GM18499 (cell line): Measurements from ENCODE around the gene RANGAP1.
A peak's percentile ranks its signal among the peaks of the same experiment; 100 is the strongest.
"Not testable (repeated sequence)": the region's sequence is repeated elsewhere in the genome, so short reads cannot be mapped to it uniquely, and the experiment has no call there.

ENCODE experiments used
- ATAC-seq: cut with Tn5 transposase; IDR thresholded peaks from one replicate; pipeline ENCODE4 v1.9.1; 2021; ENCODE audit warnings: moderate number of reproducible peaks; ENCODE audit not compliant: insufficient read depth, unreplicated experiment

Gene RANGAP1

DNA sequence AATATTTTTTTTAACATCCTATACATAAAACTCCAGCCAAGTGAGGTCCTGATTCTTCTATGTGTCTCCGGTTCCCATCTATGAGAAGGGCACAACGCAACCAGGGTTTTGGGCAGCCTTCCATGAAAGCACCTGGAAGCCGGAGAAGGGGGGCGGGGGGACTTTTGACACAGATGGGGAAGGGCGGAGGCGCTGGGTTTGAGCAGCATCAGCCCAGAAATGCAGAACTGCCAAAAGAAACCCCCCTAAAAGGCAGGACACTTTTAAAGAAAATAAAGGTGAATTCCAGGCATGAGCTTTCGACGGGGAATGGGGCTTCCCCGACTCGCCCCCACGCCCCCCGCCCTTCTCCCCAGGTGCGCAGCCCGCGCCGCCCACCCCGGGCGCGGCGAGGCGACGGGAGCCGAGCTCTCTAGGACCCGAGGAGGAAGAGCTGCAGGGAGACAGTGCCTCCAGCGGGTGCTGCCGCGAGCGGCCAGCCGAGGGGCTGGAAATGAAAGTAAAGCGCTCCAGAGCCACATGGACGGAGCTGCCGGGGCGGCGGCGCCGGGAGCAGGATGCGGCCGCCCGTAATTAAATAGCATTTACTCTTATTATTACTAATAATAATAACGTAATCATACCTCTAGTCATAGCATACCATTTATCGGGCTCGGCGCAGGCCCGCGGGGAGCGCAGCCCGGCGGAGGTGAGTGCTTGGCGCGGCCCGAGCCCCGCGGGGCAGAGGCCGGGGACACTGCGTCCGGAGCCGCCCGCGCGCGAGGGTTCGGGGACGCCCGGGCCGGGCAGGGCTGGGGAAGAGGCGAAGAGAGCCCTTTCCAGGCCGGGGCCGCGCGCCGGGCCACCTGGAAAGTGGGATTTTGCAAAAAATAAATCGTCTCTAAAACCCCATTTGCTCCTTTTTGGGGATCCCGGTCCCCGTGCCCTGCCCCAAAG lies 15.4 kb upstream of the RANGAP1 start, which contains the start of gene ZC3H7B:
Gene ZC3H7B, plus strand, starts transcription at position 441 of the 936 bp plus-strand sequence. CDS start 19,136 bp downstream, outside the sequence.
- ATAC-seq, result no peak

DNA sequence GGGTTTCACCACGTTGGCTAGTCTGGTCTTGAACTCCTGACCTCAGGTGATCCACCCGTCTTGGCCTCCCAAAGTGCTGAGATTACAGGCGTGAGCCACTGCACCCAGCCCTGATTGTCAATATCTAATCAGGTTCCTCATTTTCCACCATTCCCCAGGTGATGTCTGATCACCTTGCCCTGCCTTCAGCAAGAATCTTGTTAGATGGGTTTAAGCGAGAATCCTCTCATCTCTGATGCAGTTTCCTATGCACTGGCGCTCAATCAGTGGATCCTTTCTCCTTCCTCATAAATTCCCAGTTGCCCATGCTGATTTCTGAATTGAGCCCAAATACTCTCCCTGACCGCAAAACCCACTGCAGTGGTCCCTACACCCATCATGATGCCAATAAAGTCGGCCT lies 14.7 kb upstream of the RANGAP1 start:
- no peak for ATAC-seq

DNA sequence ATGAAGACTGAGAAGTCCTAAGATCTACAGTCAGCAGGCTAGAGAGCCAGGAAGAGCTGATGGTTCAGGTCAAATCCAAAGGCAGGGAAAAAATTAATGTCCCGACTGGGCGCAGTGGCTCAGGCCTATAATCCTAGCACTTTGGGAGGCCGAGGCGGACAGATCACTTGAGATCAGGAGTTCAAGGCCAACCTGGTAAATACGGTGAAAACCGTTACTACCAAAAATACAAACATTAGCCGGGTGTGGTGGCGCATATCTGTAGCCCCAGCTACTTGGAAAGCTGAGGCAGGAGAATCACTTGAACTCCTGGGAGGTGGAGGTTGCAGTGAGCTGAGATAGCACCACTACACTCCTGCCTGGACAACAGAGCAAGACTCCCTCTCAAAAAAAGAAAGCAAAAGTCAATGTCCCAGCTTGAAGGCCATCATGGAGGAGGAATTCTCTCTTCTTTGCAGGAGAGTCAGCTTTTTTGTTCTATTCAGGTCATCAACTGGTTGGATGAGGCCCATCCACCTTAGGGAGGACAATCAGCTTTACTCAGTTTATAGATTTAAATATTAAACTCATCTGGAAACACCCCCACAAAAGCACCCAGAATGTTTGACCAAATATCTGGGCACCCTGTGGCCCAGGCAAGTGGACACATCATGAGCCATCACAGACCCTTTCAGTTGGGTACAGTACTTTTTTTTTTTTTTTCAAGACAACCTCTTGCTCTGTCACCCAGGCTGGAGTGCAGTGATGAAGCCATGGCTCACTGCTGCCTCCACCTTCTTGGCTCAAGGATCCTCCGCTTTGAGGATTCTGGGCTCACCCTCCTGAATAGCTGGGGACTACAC lies 11.1 kb upstream of the RANGAP1 start:
- ATAC-seq, result no peak

DNA sequence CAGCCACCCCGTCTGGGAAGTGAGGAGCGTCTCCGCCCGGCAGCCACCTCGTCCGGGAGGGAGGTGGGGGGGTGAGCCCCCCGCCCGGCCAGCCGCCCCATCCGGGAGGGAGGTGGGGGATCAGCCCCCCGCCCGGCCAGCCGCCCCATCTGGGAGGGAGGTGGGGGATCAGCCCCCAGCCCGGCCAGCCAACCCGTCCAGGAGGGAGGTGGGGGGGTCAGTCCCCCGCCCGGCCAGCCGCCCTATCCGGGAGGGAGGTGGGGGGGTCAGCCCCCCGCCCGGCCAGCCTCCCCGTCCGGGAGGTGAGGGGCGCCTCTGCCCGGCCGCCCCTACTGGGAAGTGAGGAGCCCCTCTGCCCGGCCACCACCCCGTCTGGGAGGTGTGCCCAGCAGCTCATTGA lies 8.8 kb upstream of the RANGAP1 start:
- ATAC-seq, result not testable (repeated sequence)

DNA sequence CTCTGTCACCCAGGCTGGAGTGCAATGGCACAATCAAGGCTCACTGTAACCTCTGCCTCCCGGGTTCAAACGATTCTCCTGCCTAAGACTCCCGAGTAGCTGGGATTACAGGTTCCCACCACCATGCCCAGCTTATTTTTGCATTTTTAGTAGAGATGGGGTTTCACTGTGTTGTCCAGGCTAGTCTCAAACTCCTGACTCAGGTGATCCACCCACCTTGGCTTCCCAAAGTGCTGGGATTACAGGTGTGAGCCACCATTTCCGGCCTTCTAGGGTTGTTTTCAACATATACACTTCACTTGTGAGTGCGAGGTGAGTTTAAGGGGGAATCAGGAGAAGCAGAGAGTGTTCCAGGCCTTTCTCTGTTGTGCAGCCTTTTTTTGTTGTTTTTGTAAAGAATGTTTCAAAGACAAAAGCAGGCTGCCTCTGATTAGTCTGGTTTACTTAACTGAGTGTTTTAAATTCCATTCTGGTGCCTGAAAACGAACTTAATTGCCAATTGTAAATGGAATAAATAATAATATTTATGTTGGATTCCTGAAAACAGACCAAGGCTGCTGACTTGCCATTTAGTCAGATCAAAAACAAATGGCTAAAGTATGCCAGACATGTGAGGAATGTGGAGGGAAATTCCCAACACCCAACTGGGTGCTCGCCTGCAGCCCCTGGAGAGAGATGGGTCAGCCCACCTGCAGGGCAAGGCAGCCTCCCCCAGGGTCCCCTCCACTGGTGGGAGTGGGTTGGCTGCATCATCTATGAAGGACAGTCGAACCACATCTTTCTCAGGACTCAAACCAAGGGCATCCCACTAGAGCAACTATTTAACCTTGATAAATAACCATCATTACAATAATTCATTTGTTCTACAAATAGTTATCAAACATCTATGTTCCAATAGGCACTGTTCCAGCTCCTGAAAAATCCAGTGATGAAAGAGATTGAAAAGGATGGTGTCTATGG lies 4.6 kb upstream of the RANGAP1 start:
- ATAC-seq, result no peak

DNA sequence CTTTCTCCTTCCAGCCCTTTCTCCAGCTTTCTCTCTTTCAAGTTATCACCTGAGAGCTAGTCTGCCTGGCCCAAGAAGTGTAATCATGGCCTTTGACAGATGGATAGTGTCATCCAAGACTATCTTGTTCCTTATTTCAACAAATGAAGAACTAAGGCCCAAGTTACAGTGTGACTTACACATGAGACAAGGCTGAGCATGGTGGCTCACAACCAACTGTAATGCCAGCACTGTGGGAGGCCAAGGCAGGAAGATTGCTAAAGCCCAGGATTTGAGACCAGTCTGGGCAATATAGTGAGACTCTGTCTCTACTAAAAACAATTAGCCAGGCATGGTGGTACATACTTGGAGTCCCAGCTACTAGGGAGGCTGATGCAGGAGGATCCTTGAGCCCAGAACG lies 3.7 kb upstream of the RANGAP1 start:
- no peak for ATAC-seq

DNA sequence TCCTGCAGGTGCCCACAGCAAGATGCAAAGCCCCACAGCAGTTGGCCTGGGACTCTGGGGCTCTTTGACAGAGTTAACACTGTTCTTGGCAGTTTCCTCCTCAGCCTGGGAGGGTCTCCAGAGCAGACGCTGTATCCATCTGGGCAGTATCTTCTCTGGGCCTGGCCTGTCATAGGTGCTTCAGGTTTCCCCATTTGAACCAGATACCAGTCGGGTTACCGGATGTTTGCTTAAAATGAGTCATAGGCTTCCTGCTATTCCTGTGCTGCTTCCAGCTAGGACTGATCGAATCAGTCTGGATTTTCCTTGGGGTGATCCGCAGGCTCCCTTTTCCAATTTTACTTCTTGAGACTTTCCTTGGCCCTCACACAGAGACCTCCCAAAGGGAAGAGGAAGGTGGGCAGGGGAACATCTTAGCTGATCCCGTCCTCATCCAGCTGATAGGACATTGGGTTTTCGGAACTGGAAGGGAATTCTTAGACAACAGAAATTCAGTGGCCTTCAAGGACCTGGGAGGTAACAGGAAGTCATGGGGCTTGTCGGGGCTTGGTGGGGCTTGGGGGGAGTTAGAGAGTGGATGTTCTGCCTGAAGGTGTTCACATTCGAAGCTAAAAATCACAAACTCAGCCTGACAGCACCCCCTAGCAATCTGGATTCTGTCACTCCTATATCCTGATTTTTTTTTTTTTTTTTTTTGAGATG lies 2.4 kb upstream of the RANGAP1 start:
- ATAC-seq, result no peak

DNA sequence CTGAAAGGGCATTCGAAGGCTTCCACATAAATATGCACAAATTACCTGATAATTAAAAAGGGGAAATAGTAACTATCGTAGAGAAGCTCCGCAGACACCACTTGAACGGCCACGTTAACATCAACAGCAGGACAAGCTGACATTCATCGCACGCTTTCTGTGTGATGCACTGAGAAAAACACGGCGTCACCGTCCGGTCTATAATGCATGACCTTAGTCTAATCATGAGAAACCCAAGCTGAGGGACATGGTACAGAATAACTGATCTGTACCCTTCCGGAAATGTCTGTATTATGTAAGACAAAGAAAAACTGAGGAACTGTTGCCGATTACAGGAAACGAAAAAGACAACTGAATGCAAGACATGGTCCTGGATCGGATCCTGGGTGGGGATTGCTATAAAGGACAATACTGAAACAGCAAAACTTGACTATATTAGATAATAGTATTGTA lies 678 bp upstream of the RANGAP1 start:
- peak; percentile 3 for ATAC-seq

DNA sequence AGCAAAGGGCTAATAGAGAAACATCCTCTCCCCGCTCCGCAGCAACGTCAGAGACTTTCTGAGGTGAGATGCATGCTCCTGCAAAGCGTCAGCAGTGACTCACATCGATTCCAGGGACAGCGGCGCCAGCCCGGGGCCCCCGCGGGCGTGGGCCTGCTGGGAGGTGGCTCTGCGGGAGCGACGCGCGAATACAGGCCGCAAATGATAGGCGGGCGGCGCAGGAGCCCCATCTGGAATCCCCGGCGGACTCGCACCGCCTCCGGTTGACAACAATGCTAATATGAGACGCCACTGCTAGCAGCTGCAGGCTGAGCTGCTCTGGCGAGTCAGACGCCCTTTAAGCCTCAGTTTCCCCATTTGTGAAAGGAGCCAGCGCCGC lies 557 bp downstream of the RANGAP1 start:
- ATAC-seq, result no peak

DNA sequence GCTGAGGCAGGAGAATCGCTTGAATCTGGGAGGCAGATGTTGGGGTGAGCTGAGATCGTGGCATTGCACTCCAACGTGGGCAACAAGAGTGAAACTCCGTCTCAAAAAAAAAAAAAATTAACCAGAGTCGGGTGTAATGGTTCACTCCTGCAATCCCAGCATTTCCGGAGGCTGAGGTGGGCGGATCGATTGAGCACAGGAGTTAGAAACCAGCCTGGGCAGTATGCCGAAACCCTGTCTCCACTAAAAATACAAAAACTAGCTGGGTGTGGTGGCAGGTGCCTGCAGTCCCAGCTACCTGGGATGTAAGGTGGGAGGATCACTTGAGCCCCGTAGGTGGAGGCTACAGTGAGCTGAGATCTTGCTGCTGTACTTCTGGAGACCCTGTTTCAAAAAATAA lies 1.5 kb downstream of the RANGAP1 start:
- no peak for ATAC-seq

DNA sequence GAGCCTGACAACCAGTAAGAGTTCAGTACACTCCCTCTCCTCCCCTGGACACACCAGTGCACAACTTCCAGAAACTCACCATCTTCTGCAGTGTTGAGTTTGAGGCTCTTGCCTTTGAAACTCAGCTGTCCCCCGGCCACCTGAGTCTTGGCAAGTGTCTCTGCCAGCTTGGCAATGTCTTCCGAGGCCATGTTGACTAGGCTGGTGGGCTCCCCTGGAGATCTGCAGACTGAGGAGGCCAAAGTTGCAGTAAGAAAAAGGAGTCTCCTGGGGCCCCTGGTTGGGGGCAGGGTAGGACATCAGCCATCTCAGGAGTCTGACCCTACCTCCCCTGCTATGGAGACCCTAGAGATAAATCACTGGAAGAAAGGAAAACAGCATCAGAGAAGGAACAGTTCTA lies 5.1 kb downstream of the RANGAP1 start:
- ATAC-seq, result no peak

DNA sequence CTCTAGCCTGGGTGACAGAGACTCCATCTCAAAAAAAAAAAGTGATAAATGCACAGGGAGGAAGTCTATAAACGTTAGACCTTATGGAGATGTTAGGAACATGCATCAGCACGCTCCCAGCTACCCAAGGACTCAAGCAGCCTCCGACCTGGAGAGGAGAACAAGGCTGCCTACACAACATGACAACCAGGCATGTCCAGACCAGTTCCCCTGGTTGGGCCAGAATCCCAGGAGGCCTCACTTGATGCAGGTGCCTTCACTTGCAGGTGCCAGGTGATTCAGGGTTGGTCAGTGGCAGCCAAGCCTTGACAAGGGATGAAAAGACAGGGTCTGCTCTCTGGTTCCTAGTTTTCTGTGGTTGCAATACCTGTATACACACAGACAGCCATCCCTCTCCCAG lies 5.9 kb downstream of the RANGAP1 start:
- no peak for ATAC-seq

DNA sequence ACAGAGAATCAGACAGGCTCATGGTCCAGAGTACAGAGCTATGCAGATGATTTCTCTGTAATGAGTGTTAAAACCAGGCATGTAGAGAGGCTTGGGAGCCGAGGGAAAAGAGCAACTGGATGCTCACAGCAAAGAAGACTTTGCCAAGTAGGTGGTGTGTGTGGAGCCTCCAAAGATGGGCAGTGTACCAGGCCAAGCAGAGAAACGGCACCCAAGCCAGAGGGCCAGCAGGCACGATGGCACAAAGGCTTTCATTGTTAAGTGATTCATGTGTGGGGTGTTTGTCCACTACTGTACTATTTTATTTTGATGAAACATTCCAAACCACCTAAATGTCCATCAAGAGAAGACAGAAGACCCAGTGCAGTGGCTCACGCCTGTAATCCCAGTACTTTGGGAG lies 11.1 kb downstream of the RANGAP1 start:
- no peak for ATAC-seq

DNA sequence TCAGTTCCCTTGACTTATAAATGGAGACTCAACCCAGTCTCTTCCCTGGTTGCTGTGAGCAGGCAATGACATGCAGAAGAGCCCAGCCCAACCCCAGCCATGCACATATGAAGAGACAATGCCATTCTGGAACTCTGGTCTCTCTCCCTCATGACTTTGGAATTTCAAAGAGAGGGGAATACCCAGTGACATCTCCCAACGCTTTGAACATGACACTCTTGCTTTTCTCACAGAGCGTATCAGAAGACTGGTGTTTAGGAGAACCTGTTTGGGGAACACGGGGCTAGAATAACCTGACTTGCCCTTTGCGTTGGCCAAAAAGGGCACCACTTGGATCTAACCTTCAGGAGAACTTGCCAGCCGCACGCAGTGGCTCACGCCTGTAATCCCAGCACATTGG lies 12.9 kb downstream of the RANGAP1 start:
- no peak for ATAC-seq

DNA sequence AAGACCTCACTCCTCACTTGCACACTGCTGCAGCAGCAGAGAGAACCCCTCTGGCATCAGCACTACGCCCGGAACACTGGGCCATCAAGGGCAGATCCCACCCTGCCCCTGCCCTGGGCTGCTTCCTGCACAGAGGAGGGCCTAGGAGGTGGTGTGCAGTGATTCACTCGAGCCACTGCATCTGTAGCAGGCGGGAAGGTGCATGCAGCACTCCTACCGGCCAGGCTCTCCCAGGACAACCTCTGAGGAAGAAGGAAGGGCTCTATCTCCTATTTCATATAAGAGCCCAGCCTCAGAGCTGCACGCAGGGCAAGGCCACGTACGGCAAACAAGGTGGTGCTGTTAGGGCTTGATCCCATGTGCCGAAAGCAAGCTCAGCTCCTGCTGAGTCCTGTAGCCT lies 14.2 kb downstream of the RANGAP1 start:
- ATAC-seq, result no peak

DNA sequence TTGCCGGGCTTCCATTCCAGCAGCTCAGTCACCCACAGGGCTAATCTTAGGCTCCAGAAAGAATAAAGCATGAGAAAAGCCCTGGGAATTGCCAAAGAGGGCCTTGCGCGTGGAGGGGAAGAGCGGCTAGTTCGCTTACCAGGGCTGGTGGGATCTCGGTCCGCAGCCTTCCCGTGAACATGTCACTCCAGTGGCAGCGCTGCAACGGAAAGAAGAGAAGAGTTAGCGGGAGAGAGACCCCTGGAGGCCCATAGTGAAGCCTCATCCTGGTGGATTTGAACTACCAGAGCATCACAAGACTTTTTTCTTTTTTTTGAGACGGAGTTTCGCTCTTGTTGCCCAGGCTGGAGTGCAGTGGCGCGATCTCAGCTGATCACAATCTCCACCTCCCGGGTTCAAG lies 18.0 kb downstream of the RANGAP1 start:
- no peak for ATAC-seq

DNA sequence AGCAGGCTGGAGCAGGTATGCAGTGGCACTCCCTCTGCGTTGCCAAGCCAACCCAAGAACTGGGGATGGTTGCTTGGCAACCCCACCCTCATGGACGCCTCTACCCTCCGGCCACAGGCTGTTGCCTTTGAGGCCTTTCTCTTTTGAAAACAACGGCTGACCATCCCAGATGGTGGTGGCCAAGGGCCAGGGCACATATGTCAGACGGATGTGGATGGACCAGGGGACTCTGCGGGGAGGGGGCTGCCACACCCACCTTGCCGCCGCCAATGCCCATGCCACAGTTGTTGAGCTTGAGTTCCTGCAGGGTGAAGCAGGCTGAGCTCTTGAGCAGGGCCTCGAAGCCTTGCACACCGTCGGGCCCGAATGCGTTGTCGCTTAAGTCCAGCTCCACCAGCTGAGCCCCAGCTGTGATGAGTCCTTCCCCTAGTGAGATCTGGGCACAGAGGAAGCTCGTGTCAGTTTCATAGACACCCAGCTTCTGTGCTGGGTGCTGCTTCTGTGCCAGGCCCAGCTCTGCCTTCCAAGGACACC lies 21.5 kb downstream of the RANGAP1 start:
- no peak for ATAC-seq

DNA sequence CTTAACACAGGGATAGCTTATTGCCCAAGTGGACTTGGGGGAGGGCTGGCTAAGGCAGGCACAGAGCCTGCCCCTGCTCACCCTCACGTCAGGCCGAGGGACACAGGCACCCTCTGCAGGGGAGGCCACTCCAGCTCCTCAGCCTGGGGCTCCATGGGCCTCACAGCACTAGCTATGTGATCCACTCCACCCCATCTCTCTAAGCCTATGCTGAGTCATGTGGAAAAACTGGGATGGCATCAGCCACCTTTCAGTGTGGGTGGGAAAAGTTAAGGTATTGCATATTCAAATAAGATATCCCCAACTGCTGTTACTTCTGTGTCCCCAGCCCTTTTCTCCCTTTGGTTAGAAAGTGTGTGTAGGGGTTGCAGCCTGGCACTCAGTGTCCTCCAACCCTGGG lies 22.3 kb downstream of the RANGAP1 start:
- no peak for ATAC-seq

DNA sequence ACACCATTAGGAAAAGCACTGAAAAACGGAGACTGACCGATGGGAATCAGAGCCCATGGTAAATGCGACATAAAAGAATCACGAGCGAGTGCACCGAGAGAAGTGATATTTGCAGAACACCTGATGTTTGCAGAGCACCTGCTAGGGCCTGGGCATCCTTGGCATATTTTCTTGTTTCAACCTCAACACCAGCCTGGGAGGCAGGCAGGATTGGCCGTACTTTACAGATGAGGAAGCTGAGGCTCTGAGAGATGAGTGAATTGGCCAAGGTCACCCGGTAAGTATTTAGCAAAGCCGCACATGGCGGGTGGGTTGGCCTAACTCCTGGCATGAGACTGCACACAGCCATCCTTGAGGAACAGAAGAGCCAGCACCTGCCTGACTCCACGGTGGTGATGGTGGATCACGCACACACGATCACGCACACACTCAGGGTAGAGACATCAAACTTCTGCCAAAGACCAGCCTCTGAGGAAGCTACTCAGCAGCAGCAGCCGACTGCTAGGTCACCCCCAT lies 23.7 kb downstream of the RANGAP1 start:
- no peak for ATAC-seq
